NT2/D1 (cell line): ENCODE data around the gene ALDH4A1.

Source experiments
- YY1 ChIP-seq: IDR thresholded peaks from 2 replicates; pipeline ENCODE4 v1.6.1; 2011; ENCODE audit not compliant: insufficient read length, insufficient read depth
- ZNF274 ChIP-seq: IDR thresholded peaks from 2 replicates; pipeline ENCODE4 v1.6.1; 2011; ENCODE audit warnings: mild to moderate bottlenecking, low read depth, low read length

GRCh38 chr1:18927654-18928272 lies 25.4 kb upstream of the ALDH4A1 start:
- no peak for TF ChIP-seq ZNF274
- no peak for TF ChIP-seq YY1
